PC-3 (cell line): Measurements from ENCODE around the gene CASP8AP2.

Source experiments
- EZH2phosphoT487 ChIP-seq: fragments of 300-600 bp; sonication (generic); IDR thresholded peaks from 2 replicates; pipeline ENCODE4 v1.6.1; 2018; ENCODE audit warnings: mild to moderate bottlenecking, antibody characterized with exemption, low read length, borderline replicate concordance
- TF ChIP-seq, protein P1 (sequence below): fragments of 300-600 bp; sonication (generic); conservative IDR thresholded peaks from 2 replicates; pipeline ENCODE4 v1.5.1; 2017; ENCODE audit warnings: antibody characterized with exemption, low read depth, mild to moderate bottlenecking, low read length

DNA sequence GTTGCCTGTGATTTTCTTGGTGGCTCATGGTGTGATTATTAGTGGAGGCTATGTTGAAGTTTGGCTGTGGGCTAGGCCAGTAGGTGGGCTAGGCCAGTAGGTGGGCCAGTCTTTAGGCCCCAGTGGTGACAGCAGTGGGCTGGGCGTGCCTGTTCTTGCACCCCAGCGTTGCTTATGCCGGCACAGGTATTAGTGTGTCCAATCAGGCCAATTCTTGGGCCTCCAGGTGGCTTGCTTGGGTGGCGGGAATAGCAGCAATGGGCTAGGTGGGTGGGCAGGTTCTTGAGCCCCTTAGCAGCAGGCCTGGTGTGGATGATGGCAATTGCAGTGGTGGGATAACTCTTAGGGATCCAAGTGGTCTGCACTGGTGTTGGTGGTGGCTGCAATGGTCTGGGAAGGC, 87.5 kb downstream of the CASP8AP2 start:
- TF ChIP-seq, protein P1, sequence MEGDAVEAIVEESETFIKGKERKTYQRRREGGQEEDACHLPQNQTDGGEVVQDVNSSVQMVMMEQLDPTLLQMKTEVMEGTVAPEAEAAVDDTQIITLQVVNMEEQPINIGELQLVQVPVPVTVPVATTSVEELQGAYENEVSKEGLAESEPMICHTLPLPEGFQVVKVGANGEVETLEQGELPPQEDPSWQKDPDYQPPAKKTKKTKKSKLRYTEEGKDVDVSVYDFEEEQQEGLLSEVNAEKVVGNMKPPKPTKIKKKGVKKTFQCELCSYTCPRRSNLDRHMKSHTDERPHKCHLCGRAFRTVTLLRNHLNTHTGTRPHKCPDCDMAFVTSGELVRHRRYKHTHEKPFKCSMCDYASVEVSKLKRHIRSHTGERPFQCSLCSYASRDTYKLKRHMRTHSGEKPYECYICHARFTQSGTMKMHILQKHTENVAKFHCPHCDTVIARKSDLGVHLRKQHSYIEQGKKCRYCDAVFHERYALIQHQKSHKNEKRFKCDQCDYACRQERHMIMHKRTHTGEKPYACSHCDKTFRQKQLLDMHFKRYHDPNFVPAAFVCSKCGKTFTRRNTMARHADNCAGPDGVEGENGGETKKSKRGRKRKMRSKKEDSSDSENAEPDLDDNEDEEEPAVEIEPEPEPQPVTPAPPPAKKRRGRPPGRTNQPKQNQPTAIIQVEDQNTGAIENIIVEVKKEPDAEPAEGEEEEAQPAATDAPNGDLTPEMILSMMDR, result no peak
- TF ChIP-seq EZH2phosphoT487, result no peak
